Gastroesophageal sphincter (tissue), 3 donors: ENCODE results near the gene ATXN7L3.

ENCODE experiments used
- CTCF ChIP-seq, 4 experiments: fragments of 200-600 bp in 2 of 4; fragments of 450-650 bp in 2 of 4; sonication (generic) in 1 of 4; IDR thresholded peaks; one replicate each; pipeline ENCODE4 v1.5.1; 2017 to 2019; ENCODE audit warnings: antibody characterized with exemption in 4 of 4, mild to moderate bottlenecking in 2 of 4, moderate library complexity in 2 of 4
- POLR2A ChIP-seq, 2 donors: fragments of 450-650 bp; IDR thresholded peaks; one replicate each; pipeline ENCODE4 v1.6.1; 2017; ENCODE audit warnings: antibody characterized with exemption in 2 of 2, mild to moderate bottlenecking in 2 of 2, moderate library complexity in 1 of 2

GRCh38 chr17:44216694-44217093, 17.0 kb upstream of the ATXN7L3 start:
- TF ChIP-seq CTCF (IDR thresholded peaks at IDR 0.05) (no peak), POLR2A (IDR thresholded peaks at IDR 0.05) (no peak)
